Body of pancreas (tissue), 4 donors: ENCODE measurements around the gene SEMA7A. TPM values are rescaled to one million over a fixed set of nuclear protein-coding genes. Genes with fewer than 3 reads are reported as not detected.

Experiments used
- ATAC-seq: fragments of 150-250 bp; one replicate; pipeline ENCODE4 v1.9.1; 2016
- DNase-seq, 4 donors: peaks; one replicate each; pipeline ENCODE4 v3.0.0-alpha.2; 2019
- H3K27ac ChIP-seq, 4 donors: fragments of 200-600 bp; sonication (generic); 1 replicate in 3 of 4; 2 replicates in 1 of 4; pipeline versions ENCODE4 v1.5.1 to v1.6.1; 2016 to 2019; ENCODE audit warnings: mild to moderate bottlenecking in 1 of 4, mixed read lengths in 1 of 4, moderate library complexity in 1 of 4
- H3K27me3 ChIP-seq, 2 donors: fragments of 200-600 bp; sonication (generic); one replicate each; pipeline ENCODE4 v1.6.0; 2016; ENCODE audit warnings: mild to moderate bottlenecking in 1 of 2
- H3K36me3 ChIP-seq, 2 donors: fragments of 200-600 bp; sonication (generic); replicated peaks in 1 of 2; 2 replicates each; pipeline ENCODE4 v1.5.1; 2016; ENCODE audit warnings: low read depth in 2 of 2; ENCODE audit not compliant: insufficient read depth in 1 of 2
- H3K4me1 ChIP-seq: fragments of 200-600 bp; sonication (generic); one replicate; pipeline ENCODE4 v1.6.0; 2016
- H3K4me3 ChIP-seq, 2 donors: fragments of 200-600 bp; sonication (generic); 1 replicate in 1 of 2; 2 replicates in 1 of 2; pipeline ENCODE4 v1.5.1; 2016 to 2019
- H3K9me3 ChIP-seq, 3 donors: fragments of 200-600 bp; sonication (generic); 1 replicate in 2 of 3; 2 replicates in 1 of 3; pipeline ENCODE4 v1.5.1; 2016
- CTCF ChIP-seq, 7 experiments: fragments of 450-650 bp in 4 of 7; fragments of 200-600 bp in 3 of 7; sonication (generic) in 3 of 7; IDR thresholded peaks; one replicate each; pipeline ENCODE4 v1.5.1; 2016 to 2019; ENCODE audit warnings: antibody characterized with exemption in 7 of 7
- POLR2A ChIP-seq, 3 donors: fragments of 450-650 bp; IDR thresholded peaks; one replicate each; pipeline ENCODE4 v1.6.1; 2016; ENCODE audit warnings: antibody characterized with exemption in 3 of 3, mild to moderate bottlenecking in 2 of 3
- WGBS, 2 donors: methylation state at CpG; one replicate each; pipeline ENCODE4 v1.1.5; 2017; 5-methylcytosine and 5-hydroxymethylcytosine counted together
- intact Hi-C: fragments of 100-400 bp; cut with DNase I; formaldehyde crosslinking; loops from one replicate; pipeline ENCODE4 v1.15.1; 2023
- total RNA-seq, 2 donors: library from RNA; depleted of rRNA; stranded (reverse); fragments of >200 nt; gene quantifications; one replicate each; pipeline ENCODE4 v1.1.0, GENCODE V29; 2016

SEMA7A gene
- total RNA-seq, 2 donors from 2014 or later = 0.33 to 0.52 TPM

GRCh38 chr15:74434263-74435136 lies 742 bp upstream of the SEMA7A start:
- DNase-seq (no peak), ATAC-seq (no peak)

DNA sequence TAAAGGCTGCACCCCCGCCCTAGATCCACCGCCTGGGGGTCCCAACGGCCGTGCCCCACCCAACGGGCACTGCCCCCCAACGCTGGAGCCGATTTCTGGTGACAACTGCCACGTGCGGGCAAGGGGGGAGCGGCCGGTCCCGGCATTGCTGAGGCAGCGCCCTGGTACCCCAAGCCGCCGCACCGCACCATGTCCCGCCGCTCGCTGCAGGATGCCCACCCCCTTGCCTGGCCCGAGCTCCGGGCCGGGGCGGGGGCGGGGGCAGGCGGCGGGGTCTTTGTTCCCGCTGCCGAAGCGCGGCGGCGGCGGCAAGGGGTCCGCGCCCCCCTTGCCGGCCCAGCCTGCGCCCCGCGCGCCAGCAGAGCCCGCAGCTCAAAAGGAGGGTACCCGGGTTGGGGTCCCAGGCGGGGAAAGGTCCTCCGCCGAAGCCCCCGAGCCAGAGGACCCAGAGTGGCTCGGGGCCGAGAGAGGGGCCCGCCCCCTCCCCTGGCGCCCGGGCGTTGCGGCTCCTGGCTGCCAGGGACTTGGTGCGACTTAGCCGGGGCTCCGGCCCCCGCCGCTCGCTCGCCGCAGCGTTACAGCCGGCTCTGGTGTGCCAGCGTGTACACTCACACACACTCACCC lies 678 bp downstream of the SEMA7A start:
- no peaks in the 10 kb centered on the region for H3K9me3 ChIP-seq
- H3K4me1 ChIP-seq = peaks cover 21% of the 10 kb centered on the region
- peak overlapping the region; percentile 51 to 70 for H3K4me3 ChIP-seq
- H3K36me3 ChIP-seq = no peaks in the 10 kb centered on the region
- WGBS, 2 donors = 1% methylated on average over 30 of the region's 64 CpGs; no CpG with 5 or more reads in 1 of the 2 donors
- intact Hi-C loops = no loop called here
- no peak for ATAC-seq
- no peak for DNase-seq
- H3K27me3 ChIP-seq = no peaks in the 10 kb centered on the region
- H3K27ac ChIP-seq = peak overlapping the region in 2 of 4 donors; percentile 18 to 20
- TF ChIP-seq POLR2A (IDR thresholded peaks at IDR 0.05) (no peak), CTCF (IDR thresholded peaks at IDR 0.05) (no peak)

More at GRCh38 chr15:74434263-74435136, 742 bp upstream of the SEMA7A start:
- WGBS, 2 donors = 81 to 86% methylated on average over 16 of the region's 16 CpGs
- no peaks in the 10 kb centered on the region for H3K36me3 ChIP-seq
- TF ChIP-seq CTCF (IDR thresholded peaks at IDR 0.05) (no peak), POLR2A (IDR thresholded peaks at IDR 0.05) (no peak)
- H3K27me3 ChIP-seq = no peaks in the 10 kb centered on the region
- peaks cover 21% of the 10 kb centered on the region for H3K4me1 ChIP-seq
- H3K4me3 ChIP-seq = no peak overlapping the region
- no peaks in the 10 kb centered on the region for H3K9me3 ChIP-seq
- H3K27ac ChIP-seq = peak overlapping the region in 3 of 4 donors; percentile 16 to 44 (median 27)
- intact Hi-C loops = no loop called here

DNA sequence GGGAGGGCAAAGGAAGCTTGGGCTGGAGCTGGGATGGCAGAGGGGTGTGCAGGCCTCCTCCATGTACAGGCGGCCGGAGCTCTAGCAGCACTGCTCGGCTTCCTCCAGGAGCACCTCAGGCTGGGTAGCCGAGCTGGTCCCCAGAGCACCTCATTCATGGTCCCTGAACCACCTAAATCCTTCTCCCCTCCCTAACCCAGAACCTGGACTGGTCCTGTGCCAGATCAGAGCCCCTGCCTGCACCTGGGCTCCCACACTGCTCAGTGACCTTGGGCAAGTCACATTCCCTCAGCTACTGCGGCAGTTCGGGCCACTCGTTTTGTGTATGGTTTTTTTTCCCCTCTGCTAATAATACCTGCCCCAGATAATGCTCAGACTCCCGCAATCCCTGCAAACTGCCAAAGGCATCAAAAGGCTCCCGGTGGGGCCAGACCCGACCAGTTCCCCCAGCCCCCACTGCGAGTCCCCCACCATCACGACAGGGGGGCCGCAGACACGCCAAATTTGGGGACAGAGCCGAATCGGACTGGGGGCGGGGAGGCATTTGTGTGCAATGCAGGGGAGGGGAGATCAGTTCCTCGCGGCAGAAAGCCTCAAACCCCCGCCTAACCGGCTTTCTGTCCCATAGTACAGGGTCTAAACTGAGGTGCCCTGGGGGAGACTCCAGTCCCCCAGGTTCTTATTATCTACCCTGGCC lies 1.3 kb downstream of the SEMA7A start:
- DNase-seq (no peak), ATAC-seq (no peak)
- Histone ChIP-seq H3K4me1 (peaks cover 21% of the 10 kb centered on the region), H3K9me3 (no peaks in the 10 kb centered on the region), H3K27me3 (no peaks in the 10 kb centered on the region), H3K27ac (no peak overlapping the region), H3K36me3 (no peaks in the 10 kb centered on the region), H3K4me3 (no peak overlapping the region)
- TF ChIP-seq POLR2A (IDR thresholded peaks at IDR 0.05) = no peak
- no peak for TF ChIP-seq CTCF (IDR thresholded peaks at IDR 0.05)
- WGBS, 2 donors = 7 to 23% methylated on average over 8 to 21 of the region's 21 CpGs
- intact Hi-C loops = no loop called here

DNA sequence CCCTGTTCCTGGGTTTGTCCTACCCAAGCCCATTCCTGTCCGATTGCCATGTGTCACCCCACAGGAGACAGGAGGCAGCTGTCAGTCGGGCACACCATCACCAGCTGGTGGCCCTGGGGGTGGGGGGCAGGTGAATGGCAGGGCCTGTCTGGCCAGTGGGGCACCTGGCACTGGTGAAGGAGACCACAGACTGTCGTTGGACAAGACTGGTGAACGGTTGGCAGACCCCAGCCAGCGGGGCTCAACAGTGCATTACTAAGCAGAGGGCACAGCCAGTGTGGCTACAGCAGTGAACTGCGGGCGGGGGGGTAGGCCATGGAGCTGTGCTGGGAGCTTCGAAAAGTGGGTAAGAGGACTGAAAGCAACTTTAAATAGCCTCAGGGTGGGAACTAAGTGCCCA lies 2.1 kb downstream of the SEMA7A start:
- intact Hi-C loops = no loop called here
- no peak for DNase-seq
- no peaks in the 10 kb centered on the region for H3K36me3 ChIP-seq
- no peaks in the 10 kb centered on the region for H3K27me3 ChIP-seq
- H3K27ac ChIP-seq = no peak overlapping the region
- WGBS, 2 donors = 80 to 81% methylated on average over 8 of the region's 8 CpGs
- H3K9me3 ChIP-seq = no peaks in the 10 kb centered on the region
- no peak overlapping the region for H3K4me3 ChIP-seq
- ATAC-seq = no peak
- TF ChIP-seq POLR2A (IDR thresholded peaks at IDR 0.05) (no peak), CTCF (IDR thresholded peaks at IDR 0.05) (no peak)
- peaks cover 21% of the 10 kb centered on the region for H3K4me1 ChIP-seq
